Activated CD4-positive, alpha-beta T cell treated with anti-CD3 and anti-CD28 coated beads, Interleukin-2, amount 50 U/mL, for 16 hours (primary cell): Measurements from ENCODE around the gene ZNF236.

Experiments
- DNase-seq: peaks from one replicate; pipeline ENCODE4 v3.0.0-alpha.2; 2020

ZNF236 gene

GRCh38 chr18:76821875-76822505 lies 367 bp upstream of the ZNF236 start:
- peak; percentile 57 for DNase-seq

GRCh38 chr18:76823161-76823538 lies 793 bp downstream of the ZNF236 start:
- DNase-seq = no peak

GRCh38 chr18:76823587-76824011 lies 1.2 kb downstream of the ZNF236 start:
- DNase-seq = no peak

GRCh38 chr18:76824145-76824676 lies 1.9 kb downstream of the ZNF236 start:
- DNase-seq = no peak

- DNase-seq = no peak
These were observed 2.4 kb downstream of the ZNF236 start for GRCh38 chr18:76824754-76825153.

GRCh38 chr18:76827205-76828200 lies 5.1 kb downstream of the ZNF236 start:
- no peak for DNase-seq

- DNase-seq = no peak
These were observed 12.0 kb downstream of the ZNF236 start for GRCh38 chr18:76834379-76834778.

- no peak for DNase-seq
These were observed 13.0 kb downstream of the ZNF236 start for GRCh38 chr18:76835380-76835779.

GRCh38 chr18:76837071-76837470 lies 14.7 kb downstream of the ZNF236 start:
- DNase-seq = no peak

- no peak for DNase-seq
These were observed 15.8 kb downstream of the ZNF236 start for GRCh38 chr18:76838182-76838581.

GRCh38 chr18:76839086-76839794 lies 16.9 kb downstream of the ZNF236 start:
- no peak for DNase-seq

- no peak for DNase-seq
These were observed 20.6 kb downstream of the ZNF236 start for GRCh38 chr18:76842837-76843530.

GRCh38 chr18:76844144-76844543 lies 21.8 kb downstream of the ZNF236 start:
- DNase-seq = no peak

- DNase-seq = no peak
These were observed 22.6 kb downstream of the ZNF236 start for GRCh38 chr18:76844742-76845477.

- DNase-seq = no peak
These were observed 23.9 kb downstream of the ZNF236 start for GRCh38 chr18:76846217-76846616.

- no peak for DNase-seq
These were observed 25.6 kb downstream of the ZNF236 start for GRCh38 chr18:76847916-76848315.

- DNase-seq = no peak
These were observed 27.8 kb downstream of the ZNF236 start for GRCh38 chr18:76850112-76850511.

GRCh38 chr18:76855594-76855993 lies 33.2 kb downstream of the ZNF236 start:
- DNase-seq = no peak

- DNase-seq = no peak
These were observed 35.1 kb downstream of the ZNF236 start for GRCh38 chr18:76857476-76857875.

GRCh38 chr18:76859474-76860339 lies 37.4 kb downstream of the ZNF236 start:
- peak; percentile 50 for DNase-seq

GRCh38 chr18:76860411-76860810 lies 38.1 kb downstream of the ZNF236 start:
- no peak for DNase-seq
